Karpas-422 (cell line): Measurements from ENCODE around the gene ALK. TPM values are rescaled to one million over a fixed set of nuclear protein-coding genes. Genes with fewer than 3 reads are reported as not detected.

Experiments used
- DNase-seq: peaks from one replicate; pipeline ENCODE4 v3.0.0-alpha.2; 2015
- H2AFZ ChIP-seq: fragments of 200-600 bp; sonication (generic); 2 replicates; pipeline ENCODE4 v1.6.1; 2014; ENCODE audit warnings: antibody characterized with exemption, low read length, mixed read lengths
- H3K27ac ChIP-seq: fragments of 200-600 bp; sonication (generic); 2 replicates; pipeline ENCODE4 v1.5.1; 2014; ENCODE audit warnings: mild to moderate bottlenecking, low read length, moderate library complexity
- H3K27me3 ChIP-seq: fragments of 200-600 bp; sonication (generic); 2 replicates; pipeline ENCODE4 v1.6.1; 2014; ENCODE audit warnings: low read length, mixed read lengths
- H3K36me3 ChIP-seq: fragments of 200-600 bp; sonication (generic); 2 replicates; pipeline ENCODE4 v1.6.1; 2014; ENCODE audit warnings: low read length, mixed read lengths; ENCODE audit not compliant: insufficient read depth
- H3K4me1 ChIP-seq: fragments of 200-600 bp; sonication (generic); 2 replicates; pipeline ENCODE4 v1.6.1; 2014; ENCODE audit warnings: mild to moderate bottlenecking, low read length, mixed read lengths
- H3K4me2 ChIP-seq: fragments of 200-600 bp; sonication (generic); 2 replicates; pipeline ENCODE4 v1.6.1; 2014; ENCODE audit warnings: low read length, low read depth, mild to moderate bottlenecking; ENCODE audit not compliant: poor library complexity, severe bottlenecking
- H3K4me3 ChIP-seq: fragments of 200-600 bp; sonication (generic); 2 replicates; pipeline ENCODE4 v1.5.1; 2014; ENCODE audit warnings: mild to moderate bottlenecking, antibody characterized with exemption, low read length, mixed read lengths
- H3K79me2 ChIP-seq: fragments of 200-600 bp; sonication (generic); 2 replicates; pipeline ENCODE4 v1.6.1; 2014; ENCODE audit warnings: mild to moderate bottlenecking, low read length, mixed read lengths
- H3K9ac ChIP-seq: fragments of 200-600 bp; sonication (generic); 2 replicates; pipeline ENCODE4 v1.6.0; 2014; ENCODE audit warnings: low read length
- H3K9me2 ChIP-seq: fragments of 200-600 bp; sonication (generic), shearing (Covaris generic); replicated peaks from 2 replicates; pipeline ENCODE4 v1.6.0; 2014; ENCODE audit warnings: mild to moderate bottlenecking, low read length, moderate library complexity; ENCODE audit not compliant: insufficient read depth
- H3K9me3 ChIP-seq: fragments of 300-700, 200-600 bp; sonication (generic); 2 replicates; pipeline ENCODE4 v1.6.1; 2014; ENCODE audit warnings: low read length, mixed read lengths
- H4K20me1 ChIP-seq: fragments of 200-600 bp; sonication (generic); 2 replicates; pipeline ENCODE4 v1.6.1; 2014; ENCODE audit warnings: mild to moderate bottlenecking, antibody characterized with exemption, low read length, low read depth; ENCODE audit not compliant: insufficient read depth
- total RNA-seq: library from RNA; depleted of rRNA; stranded (reverse); fragments of >200 nt; shearing (Covaris generic); gene quantifications from 2 replicates; pipeline ENCODE4 v1.2.3, GENCODE V29; 2014; ENCODE audit warnings: low replicate concordance

ALK gene
- total RNA-seq, 1 experiment from 2014 or later: not detected

GRCh38 chr2:29920130-29920577, 1.2 kb downstream of the ALK start:
- Histone ChIP-seq H3K9me3 (no peaks in the 10 kb centered on the region), H2AFZ (no peak overlapping the region), H3K9me2 (no peaks in the 10 kb centered on the region), H3K9ac (no peak overlapping the region), H3K4me3 (no peak overlapping the region), H4K20me1 (no peaks in the 10 kb centered on the region), H3K4me2 (no peak overlapping the region), H3K4me1 (no peaks in the 10 kb centered on the region), H3K79me2 (no peaks in the 10 kb centered on the region), H3K36me3 (no peaks in the 10 kb centered on the region), H3K27ac (no peak overlapping the region), H3K27me3 (no peaks in the 10 kb centered on the region)
- no peak for DNase-seq

- H2AFZ ChIP-seq: no peak overlapping the region
- H3K4me2 ChIP-seq: no peak overlapping the region
- H3K9ac ChIP-seq: no peak overlapping the region
- H3K9me2 ChIP-seq: no peaks in the 10 kb centered on the region
- no peaks in the 10 kb centered on the region for H3K79me2 ChIP-seq
- H3K27ac ChIP-seq: no peak overlapping the region
- no peaks in the 10 kb centered on the region for H3K27me3 ChIP-seq
- DNase-seq: no peak
- H3K4me3 ChIP-seq: no peak overlapping the region
- no peaks in the 10 kb centered on the region for H3K9me3 ChIP-seq
- H3K4me1 ChIP-seq: no peaks in the 10 kb centered on the region
- no peaks in the 10 kb centered on the region for H3K36me3 ChIP-seq
- no peaks in the 10 kb centered on the region for H4K20me1 ChIP-seq
These were observed 2.4 kb downstream of the ALK start for GRCh38 chr2:29918941-29919340.

- H3K4me1 ChIP-seq: no peaks in the 10 kb centered on the region
- H2AFZ ChIP-seq: no peak overlapping the region
- H3K4me3 ChIP-seq: no peak overlapping the region
- no peak overlapping the region for H3K4me2 ChIP-seq
- no peaks in the 10 kb centered on the region for H3K9me2 ChIP-seq
- no peaks in the 10 kb centered on the region for H4K20me1 ChIP-seq
- no peaks in the 10 kb centered on the region for H3K9me3 ChIP-seq
- no peaks in the 10 kb centered on the region for H3K36me3 ChIP-seq
- no peaks in the 10 kb centered on the region for H3K27me3 ChIP-seq
- no peak overlapping the region for H3K9ac ChIP-seq
- H3K79me2 ChIP-seq: no peaks in the 10 kb centered on the region
- H3K27ac ChIP-seq: no peak overlapping the region
- DNase-seq: no peak
These were observed 3.6 kb downstream of the ALK start for GRCh38 chr2:29917781-29918180.

GRCh38 chr2:29916571-29916970, 4.8 kb downstream of the ALK start:
- Histone ChIP-seq H3K9ac (no peak overlapping the region), H2AFZ (no peak overlapping the region), H3K9me2 (no peaks in the 10 kb centered on the region), H3K36me3 (no peaks in the 10 kb centered on the region), H3K79me2 (no peaks in the 10 kb centered on the region), H3K4me2 (no peak overlapping the region), H3K9me3 (no peaks in the 10 kb centered on the region), H3K27me3 (no peaks in the 10 kb centered on the region), H3K4me1 (no peaks in the 10 kb centered on the region), H3K4me3 (no peak overlapping the region), H4K20me1 (no peaks in the 10 kb centered on the region), H3K27ac (no peak overlapping the region)
- no peak for DNase-seq

- no peak overlapping the region for H3K4me3 ChIP-seq
- no peaks in the 10 kb centered on the region for H3K79me2 ChIP-seq
- H3K4me2 ChIP-seq: no peak overlapping the region
- H3K9me2 ChIP-seq: no peaks in the 10 kb centered on the region
- H3K9me3 ChIP-seq: no peaks in the 10 kb centered on the region
- no peak overlapping the region for H3K9ac ChIP-seq
- DNase-seq: no peak
- no peak overlapping the region for H3K27ac ChIP-seq
- no peak overlapping the region for H2AFZ ChIP-seq
- H3K36me3 ChIP-seq: no peaks in the 10 kb centered on the region
- no peaks in the 10 kb centered on the region for H4K20me1 ChIP-seq
- no peaks in the 10 kb centered on the region for H3K4me1 ChIP-seq
- no peaks in the 10 kb centered on the region for H3K27me3 ChIP-seq
These were observed 10.4 kb downstream of the ALK start for GRCh38 chr2:29910960-29911359.

GRCh38 chr2:29910465-29910864, 10.9 kb downstream of the ALK start:
- H3K4me3 ChIP-seq: no peak overlapping the region
- no peaks in the 10 kb centered on the region for H3K36me3 ChIP-seq
- no peak overlapping the region for H3K27ac ChIP-seq
- no peak for DNase-seq
- no peak overlapping the region for H3K4me2 ChIP-seq
- no peaks in the 10 kb centered on the region for H3K79me2 ChIP-seq
- H3K9ac ChIP-seq: no peak overlapping the region
- no peaks in the 10 kb centered on the region for H3K9me2 ChIP-seq
- no peak overlapping the region for H2AFZ ChIP-seq
- no peaks in the 10 kb centered on the region for H4K20me1 ChIP-seq
- no peaks in the 10 kb centered on the region for H3K4me1 ChIP-seq
- no peaks in the 10 kb centered on the region for H3K9me3 ChIP-seq
- H3K27me3 ChIP-seq: no peaks in the 10 kb centered on the region

GRCh38 chr2:29902356-29902755, 19.0 kb downstream of the ALK start:
- Histone ChIP-seq H3K4me1 (no peaks in the 10 kb centered on the region), H3K9me3 (no peaks in the 10 kb centered on the region), H4K20me1 (no peaks in the 10 kb centered on the region), H3K9ac (no peak overlapping the region), H3K9me2 (no peaks in the 10 kb centered on the region), H3K27ac (no peak overlapping the region), H3K36me3 (no peaks in the 10 kb centered on the region), H3K79me2 (no peaks in the 10 kb centered on the region), H2AFZ (no peak overlapping the region), H3K4me3 (no peak overlapping the region), H3K4me2 (no peak overlapping the region), H3K27me3 (0 out of 2 replicates have a peak, but pooled peaks cover 2% of the 10 kb centered on the region)
- DNase-seq: no peak

GRCh38 chr2:29900971-29901633, 20.3 kb downstream of the ALK start:
- H3K9ac ChIP-seq: no peak overlapping the region
- H4K20me1 ChIP-seq: no peaks in the 10 kb centered on the region
- no peaks in the 10 kb centered on the region for H3K9me2 ChIP-seq
- H3K4me1 ChIP-seq: no peaks in the 10 kb centered on the region
- no peaks in the 10 kb centered on the region for H3K79me2 ChIP-seq
- no peaks in the 10 kb centered on the region for H3K9me3 ChIP-seq
- no peaks in the 10 kb centered on the region for H3K36me3 ChIP-seq
- H3K4me3 ChIP-seq: no peak overlapping the region
- no peak overlapping the region for H3K27ac ChIP-seq
- DNase-seq: no peak
- no peak overlapping the region for H2AFZ ChIP-seq
- no peak overlapping the region for H3K4me2 ChIP-seq
- 0 out of 2 replicates have a peak, but pooled peaks cover 2% of the 10 kb centered on the region for H3K27me3 ChIP-seq
